IPS-NIHi11 (cell line): Measurements from ENCODE around the gene FAM53C.
A peak's percentile ranks its signal among the peaks of the same experiment; 100 is the strongest.
"Not testable (repeated sequence)": the region's sequence is repeated elsewhere in the genome, so short reads cannot be mapped to it uniquely, and the experiment has no call there.

Experiments used
- DNase-seq: peaks from one replicate; pipeline ENCODE4 v3.0.0; 2012; ENCODE audit warnings: mixed read lengths, low spot score

Gene FAM53C

DNA sequence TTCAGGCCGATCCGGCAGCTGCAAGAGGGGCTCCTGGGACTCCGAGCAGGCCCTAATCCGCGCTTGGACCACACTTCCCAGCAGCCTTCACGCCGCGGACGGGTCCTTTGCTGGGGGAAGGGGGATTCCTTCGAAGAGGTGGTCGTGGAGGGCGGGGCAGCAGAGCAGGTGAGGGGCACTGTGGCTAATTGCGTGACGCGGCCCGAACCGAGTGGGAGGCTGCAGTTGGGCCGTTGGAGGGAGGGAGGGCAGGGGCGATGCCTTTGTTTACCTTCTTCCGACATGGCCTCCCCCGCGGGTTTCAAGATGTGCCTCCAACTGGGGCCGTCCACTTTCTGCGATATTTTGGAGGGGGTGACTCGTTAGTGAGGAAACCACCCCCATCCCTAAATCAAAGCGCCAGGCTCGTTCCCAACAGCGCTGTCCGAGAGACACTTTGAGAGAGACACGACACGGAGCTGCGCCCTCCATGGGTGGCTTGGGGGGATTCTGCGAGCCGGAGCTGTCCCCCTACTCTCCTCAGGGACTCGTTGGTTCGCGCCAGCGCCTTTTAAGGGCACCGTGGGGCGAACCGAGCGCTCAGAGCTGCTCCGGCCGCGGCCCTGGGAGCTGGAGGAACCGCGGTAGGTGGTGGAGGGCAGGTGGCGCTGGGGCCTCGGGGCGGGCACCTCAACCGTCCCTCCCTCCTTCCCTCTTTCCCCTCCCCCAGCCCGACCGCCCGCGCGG, at the start of gene FAM53C:
FAM53C (plus strand) TSS at position 582 of the 726 bp plus-strand sequence. CDS start 3,070 bp downstream, outside the sequence.
- peak; percentile 91 for DNase-seq

DNA sequence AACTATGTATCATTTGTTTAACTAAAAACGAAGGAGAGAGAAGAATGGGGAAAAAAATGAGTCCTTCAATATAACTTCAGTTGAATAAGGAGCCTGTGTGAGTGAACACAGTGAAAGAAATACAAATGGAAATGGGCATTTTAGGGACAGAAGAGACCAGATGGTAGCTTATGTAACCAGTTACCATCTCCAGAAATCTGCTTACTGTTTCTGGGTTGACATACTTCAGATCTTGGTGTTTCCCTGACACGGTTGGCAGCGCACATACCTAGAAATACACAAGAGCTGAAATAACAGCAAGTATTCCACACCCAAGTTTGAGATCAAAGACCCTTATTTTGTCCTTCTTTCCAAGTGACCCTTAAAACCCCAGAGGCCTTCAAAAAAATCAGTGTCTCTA, 48.8 kb upstream of the FAM53C start:
- DNase-seq, result no peak

DNA sequence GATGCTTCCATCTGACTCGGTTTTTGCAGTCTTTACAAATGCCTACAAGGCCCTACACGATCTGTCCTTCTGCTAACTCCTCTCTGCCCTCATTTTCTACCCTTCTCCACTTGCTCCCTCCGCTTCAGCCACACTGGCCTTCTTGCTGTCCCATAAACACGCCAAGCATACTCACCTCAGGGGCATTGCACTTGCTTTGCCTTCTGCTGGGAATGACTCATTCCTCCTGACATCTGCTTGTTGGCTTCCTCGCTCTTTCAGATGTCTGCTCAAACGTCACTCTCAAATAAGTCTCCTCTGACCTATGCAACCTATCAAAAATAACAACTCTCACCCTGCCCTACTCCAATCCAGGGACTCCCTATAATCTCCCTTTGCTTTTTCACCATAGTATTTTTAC, 34.7 kb upstream of the FAM53C start:
- DNase-seq, result no peak

DNA sequence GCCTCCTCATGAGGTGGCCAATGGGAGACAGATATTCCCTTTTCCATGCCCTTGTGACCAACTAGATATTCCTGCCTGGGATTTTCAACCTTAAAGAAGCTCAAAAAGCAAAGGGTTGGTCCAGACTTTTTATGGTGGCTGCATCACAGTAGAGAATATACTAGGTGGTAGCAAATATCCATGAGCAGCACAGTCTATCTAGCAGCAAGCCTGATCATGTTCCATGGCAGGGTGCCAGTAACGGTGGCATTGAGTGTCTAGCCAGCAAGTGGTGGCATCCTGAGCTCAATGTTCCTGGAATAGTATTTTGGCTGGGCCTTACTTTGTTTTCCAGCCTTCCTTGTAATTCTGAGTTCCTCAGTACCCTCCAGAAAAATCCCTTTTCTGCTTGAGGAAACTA, 32.3 kb upstream of the FAM53C start:
- no peak for DNase-seq

DNA sequence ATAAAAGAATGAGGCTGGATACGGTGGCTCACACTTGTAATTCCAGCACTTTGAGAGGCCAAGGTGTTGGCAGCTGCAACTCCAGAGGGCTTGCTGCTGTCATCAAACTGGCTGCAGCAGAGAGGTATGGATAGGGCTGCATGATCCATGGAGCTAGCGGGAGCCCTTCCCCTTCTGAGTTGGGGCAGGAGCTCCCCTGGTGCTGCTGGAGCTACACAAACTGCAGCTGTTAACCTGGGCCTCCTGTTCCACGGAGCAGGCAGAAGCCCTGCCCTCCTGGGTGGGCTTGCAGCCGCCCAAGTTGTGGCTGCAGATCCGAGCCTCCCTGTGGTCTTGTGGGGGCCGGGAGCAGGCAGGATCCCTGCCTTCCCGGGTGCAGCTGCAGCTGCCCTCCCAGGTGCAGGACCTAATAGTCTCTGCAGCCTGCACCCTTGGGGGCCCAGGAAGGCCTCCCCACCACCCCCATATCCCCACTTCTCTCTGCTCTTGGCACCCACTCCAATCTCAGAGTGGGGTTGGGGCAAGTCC, 22.3 kb upstream of the FAM53C start:
- no peak for DNase-seq

DNA sequence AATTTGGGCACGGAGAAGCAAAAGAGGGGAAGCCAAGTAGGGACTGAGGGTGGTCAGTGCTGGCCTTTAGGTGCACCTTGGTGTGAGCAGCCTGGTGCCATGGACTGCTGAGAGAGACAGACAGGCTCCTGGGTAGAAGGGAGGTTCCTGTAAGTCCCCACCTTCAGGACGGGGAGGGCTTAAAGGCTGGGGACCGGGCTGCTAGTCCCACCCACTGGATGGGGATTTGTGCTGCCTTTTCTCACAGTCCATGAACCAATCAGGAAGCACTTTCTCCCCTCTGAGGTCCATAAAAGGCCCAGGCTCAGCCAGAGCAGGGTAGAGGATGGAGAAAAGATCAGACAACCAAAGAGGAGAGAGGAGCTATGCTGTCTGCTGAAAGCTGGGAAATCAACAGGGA, 21.7 kb upstream of the FAM53C start:
- DNase-seq, result no peak

DNA sequence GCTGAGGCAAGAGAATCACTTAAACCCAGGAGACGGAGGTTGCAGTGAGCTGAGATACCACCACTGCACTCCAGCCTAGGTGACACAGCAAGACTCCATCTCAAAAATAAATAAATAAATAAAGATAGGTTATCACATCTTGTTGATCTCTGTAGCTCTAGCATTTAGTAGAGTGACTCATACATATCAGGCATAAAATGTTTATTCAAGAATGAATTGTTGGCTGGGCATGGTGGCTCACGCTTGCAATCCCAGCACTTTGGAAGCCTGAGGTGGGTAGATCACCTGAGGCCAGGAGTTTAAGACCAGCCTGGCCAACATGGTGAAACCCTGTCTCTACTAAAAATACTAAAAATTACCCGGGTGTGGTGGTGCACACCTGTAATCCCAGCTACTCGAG, 19.9 kb upstream of the FAM53C start:
- DNase-seq, result not testable (repeated sequence)

DNA sequence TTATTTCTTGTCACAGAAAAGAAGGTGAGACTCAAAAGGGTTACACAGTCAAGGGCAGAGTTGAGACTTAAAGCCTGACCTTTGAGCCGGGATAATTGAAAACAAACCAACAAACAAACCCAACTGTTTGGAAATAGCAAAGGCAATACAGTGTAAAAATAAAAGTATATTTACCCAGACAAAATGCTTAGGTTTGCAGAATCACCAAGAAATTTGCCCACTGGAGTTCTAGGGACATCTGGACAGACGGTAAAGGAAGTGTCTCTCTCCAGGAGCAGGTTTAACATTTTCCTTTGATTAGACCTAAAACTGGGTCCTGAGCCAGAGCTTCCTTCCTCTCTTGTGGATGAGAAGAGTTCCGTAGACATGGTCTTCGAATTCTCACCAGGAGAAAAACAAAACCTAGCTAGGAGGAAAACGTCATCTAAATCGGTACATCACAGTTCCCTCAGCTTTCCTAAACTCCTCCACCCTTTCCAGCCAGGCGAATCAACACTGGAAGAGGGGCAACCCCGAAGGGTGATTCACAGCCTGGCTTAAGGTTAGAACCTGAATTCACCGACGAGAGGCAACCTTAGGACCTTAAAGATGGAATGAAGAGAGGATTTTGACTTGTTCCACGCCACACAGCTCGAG, 7.1 kb upstream of the FAM53C start:
- DNase-seq, result no peak

DNA sequence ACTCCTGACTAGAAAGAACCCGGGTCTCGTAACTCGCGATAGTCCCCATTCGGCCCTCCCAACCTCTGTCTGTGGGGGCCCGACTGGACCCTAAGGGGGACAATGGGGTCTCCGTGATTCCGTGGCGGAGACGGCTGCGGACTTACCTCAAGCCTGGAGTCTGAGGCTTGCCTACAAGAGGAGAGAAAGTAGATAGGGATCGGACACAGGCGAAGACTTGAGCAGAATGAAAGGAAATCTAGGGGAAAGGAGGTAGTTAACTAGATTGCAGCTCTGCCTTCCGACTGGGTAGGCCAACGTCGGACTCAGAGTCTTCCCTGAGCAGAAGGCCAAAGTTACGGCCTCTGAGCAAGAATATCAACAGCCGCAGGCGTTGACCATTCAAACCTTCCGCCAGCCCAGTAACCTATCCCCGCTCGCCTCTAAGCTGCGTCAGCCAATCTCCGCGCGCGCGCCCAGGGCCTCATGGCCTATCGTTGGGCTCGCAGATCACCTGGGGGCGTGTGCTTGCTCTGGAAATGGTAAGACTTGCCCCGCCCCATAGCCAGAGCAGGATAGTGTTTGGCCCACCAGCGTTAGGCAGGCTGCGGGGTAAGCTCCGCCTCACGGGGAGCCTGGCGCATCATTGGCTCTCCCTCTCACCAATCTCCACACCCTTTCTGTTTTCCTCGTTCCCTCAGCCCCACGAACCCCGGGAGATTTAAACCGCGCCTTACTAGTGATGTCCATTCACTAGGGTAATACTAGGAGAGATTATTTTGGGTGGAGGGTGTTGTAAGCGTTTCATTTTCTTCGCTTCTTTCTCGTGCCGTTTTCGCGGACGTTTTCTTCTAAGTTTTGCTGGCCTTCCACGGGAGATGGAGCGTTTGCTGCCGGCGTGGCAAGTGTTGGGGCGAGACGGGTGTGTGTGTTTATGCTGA, 6.4 kb upstream of the FAM53C start, which contains the start of gene CDC25C:
CDC25C (minus strand) TSS at position 356 of the 920 bp plus-strand sequence. CDS start 624 bp downstream, outside the sequence.
- DNase-seq, result peak; percentile 97

DNA sequence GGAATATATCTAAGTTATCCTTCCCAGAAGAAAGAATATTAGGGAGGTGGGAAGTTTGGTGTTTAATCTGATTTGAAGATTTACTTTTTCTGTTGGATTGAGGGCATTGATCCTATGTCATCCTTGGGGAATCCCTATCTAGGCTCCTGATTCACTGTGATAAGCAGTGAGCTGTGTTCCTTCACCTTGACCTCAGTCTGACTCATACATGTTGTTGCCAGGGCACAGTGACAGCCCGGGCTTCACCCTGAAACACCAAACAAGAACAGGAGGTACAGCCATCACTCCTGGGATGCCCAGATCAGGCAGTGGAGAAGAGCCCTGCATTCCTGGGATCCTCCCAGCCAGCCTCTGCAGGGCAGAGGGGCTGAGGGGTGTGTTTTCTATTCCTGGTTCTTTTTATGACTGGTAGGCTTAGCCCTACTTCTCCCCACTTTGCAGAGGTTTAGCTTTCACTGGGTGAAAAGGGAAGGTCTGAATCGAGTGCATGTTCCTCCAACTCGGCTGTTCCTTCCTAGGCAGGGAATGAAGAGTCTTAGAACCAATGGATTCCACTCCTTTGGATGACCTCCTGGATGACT, 3.1 kb upstream of the FAM53C start:
- no peak for DNase-seq

DNA sequence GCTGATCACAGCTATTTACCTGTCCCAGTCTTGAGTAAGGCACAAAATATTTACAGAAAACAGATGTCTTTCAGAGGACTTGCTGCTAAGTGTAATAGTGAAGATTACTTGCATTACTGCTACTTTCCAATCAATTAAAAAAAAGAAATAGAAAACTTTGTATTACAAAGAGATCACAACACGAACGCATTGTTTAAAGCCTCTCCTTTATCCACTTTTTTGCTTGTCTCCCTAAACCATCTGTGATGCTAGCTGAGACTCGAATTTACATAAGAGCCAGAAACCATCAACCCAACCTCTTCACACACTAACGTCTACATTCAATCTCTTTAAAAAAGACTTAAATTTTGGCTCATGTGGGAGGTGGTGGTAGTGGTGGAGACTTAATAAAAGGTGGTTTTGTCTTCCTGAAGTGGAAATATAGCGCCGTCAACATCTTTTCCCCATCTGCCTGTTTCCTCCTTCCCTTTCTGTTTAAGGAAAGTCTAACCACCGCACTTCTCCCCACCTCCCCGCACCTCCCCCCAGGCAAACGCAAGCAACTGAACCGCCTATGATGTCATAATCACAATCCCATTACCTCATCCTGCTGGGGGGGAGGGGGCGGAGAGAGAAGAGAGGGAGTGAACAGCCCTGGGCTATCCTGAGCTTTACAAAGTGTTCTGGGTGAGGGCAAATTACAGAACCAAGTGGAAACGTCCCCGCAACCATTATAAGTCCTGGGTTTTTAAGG, 948 bp upstream of the FAM53C start:
- DNase-seq, result peak; percentile 78

DNA sequence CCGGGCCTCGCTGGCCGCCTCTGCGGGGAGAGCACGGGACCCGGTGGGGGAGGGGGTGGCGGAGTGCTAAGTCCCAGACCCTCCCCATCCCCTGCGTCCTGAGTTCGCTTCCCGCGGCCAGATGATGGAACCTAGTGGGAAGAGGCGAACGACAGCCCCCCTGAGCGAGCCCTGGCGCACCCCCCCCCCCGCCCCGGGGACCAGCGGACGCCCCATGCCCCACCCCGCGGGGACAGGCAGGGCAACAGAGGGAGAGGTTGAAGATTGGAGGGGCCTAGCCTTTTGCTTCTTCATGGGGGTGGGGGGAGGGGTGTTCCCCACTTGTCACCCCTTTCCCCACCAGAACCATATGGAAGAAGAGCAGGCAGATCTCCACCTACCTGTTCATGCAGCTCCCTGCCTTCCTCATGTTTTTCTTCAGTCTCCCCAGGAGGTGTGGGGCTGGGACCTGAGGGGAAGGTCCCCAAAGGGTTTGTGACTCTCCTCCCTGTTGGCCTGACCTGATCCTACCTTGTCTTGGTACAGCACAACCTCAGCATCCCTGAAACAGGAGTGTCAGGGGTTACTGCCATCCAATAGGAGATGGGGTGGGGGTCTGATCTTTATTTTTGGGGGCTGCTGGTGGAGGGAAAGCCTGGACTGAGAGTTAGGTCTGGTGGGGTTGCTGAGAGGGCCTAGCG, 485 bp downstream of the FAM53C start:
- no peak for DNase-seq

DNA sequence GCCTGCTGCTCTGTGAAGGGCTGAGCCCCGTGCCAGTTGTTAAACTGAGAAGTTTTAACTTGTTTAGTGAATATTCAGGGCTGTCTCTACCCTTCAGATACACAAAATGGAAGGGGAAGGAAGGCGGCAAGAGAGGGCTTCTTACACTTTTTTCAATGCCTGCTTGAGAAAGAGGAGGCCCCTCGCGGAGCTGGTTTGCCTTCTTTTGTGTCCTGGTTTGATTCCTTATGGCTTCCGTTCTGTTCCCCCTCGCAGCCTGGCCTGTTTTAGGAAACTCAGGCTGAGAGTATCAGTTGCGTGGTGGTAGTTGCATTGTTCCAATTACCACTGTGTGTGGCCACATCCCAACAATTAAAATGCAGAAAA, 1.0 kb downstream of the FAM53C start:
- DNase-seq, result peak; percentile 15

DNA sequence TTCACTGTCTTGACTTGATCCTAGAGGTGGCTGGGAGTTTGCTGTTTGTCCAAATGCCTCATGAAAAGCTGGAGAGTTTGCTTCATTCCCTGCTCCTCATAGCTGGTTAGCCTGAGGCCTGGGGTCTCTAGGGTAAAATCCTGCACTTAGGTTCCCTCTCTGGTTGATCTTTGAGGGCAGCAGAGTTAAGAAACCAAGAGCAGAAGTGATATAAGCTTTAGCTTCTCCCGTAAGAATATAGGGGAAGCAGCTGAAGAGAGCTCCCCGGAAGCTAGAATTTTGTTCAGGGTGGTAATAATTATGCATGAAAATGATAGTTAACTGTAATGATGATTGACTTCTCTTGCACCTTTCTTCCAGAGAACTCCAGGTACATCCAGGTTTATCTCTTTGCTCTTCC, 1.4 kb downstream of the FAM53C start:
- no peak for DNase-seq

DNA sequence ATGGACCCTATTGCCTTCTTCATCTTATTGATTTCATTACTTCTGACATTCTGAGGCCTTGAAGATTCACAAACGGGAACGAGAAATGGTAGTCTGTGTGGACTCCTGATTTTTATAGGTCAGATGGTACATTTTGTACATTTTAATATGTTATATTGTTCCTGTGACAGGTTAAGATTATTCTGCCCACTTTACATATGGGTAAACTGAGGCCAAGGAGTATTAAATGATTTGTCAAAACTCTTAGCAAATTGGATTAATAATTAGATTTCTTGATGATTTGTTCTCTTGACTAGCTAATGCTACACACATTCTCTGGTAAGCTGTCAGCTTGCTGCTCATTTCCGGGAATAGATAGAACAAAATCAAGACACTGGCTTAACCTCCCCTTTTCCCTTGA, 1.9 kb downstream of the FAM53C start:
- no peak for DNase-seq

DNA sequence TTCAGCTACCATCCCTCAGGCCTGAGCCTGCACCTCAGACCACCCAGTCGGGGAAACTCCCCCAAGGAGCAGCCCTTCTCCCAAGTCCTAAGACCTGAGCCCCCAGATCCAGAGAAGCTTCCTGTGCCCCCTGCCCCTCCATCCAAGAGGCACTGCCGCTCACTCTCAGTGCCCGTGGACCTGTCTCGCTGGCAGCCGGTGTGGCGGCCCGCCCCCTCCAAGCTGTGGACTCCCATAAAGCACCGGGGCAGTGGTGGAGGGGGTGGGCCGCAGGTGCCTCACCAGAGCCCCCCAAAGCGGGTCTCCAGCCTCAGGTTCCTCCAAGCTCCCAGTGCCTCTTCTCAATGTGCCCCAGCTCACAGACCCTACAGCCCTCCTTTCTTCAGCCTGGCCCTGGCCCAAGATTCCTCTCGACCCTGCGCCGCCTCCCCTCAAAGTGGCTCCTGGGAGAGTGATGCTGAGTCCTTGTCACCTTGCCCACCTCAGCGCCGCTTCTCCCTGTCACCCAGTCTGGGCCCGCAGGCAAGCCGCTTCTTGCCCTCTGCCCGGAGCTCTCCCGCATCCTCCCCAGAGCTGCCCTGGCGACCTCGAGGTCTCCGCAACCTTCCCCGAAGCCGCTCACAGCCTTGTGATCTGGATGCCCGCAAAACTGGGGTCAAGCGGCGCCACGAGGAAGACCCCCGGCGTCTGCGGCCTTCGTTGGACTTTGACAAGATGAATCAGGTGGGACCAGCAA, 7.0 kb downstream of the FAM53C start:
- DNase-seq, result no peak

DNA sequence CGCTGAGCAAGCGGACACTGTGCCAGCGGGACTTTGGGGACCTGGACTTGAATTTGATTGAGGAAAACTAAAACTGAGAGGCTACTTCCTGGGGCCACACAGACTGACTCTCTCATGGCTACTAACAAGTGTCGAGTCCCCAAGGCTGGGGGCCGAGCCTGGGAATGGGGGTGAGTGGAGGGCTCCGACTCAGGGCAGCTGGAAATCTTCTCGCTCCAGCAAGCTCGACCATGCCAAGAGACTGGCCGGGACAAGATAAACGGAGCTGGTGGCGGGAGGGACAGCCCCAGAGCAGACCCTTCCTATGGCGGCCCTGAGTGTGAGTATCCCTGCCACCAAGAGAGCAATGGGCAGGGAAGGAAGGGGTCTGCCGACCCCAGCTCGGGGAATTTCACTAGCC, 8.8 kb downstream of the FAM53C start:
- no peak for DNase-seq

DNA sequence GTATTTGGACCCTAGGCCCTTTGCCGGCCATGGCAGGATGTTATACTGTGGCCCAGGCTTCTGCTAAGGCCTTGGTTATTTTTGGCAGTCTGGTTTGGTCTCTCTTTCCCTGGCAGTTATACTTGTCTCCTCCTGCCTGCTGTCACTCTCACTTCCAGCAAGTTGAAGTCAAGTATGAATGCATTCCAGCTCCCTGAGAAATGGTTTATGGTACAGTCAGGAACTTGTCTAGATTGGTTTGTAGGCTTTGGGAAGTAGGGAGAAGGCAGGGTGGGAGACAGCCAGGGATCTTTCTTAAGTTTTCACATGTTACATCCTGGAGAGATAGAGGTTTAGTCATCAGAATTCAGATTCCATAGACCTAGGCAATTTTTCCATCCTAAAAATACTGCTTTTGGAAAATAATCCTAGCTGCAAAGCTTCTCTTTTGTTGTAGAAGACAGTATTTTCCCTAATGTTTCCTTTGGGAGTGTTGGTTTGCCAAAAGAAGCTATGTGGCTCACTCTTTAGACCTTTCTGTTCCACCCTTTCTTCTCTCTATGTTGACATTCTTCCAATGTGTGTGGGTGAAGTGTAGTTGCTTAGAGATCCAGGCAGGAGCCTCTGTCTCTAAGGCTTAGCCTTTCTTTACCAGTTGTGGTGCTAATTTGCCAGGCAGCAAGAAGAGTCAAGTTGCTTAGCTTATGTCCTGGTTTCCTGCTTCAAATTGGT, 11.9 kb downstream of the FAM53C start:
- no peak for DNase-seq

DNA sequence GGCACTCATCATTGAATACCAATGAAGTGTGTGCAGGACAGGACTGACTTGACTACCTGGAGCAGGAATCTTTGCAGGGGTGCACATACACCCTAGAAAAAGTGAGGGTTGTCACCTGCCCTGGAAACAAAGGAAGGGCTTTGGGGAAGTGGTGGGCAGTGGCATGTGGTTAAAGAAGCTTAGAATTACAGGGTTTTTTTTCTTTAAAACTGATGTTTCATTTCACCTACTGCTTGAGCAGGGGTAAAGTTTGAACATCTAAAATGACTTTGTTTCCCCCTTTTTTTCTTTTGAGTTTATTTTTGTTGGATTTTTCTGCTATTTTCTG, 12.5 kb downstream of the FAM53C start:
- DNase-seq, result no peak

DNA sequence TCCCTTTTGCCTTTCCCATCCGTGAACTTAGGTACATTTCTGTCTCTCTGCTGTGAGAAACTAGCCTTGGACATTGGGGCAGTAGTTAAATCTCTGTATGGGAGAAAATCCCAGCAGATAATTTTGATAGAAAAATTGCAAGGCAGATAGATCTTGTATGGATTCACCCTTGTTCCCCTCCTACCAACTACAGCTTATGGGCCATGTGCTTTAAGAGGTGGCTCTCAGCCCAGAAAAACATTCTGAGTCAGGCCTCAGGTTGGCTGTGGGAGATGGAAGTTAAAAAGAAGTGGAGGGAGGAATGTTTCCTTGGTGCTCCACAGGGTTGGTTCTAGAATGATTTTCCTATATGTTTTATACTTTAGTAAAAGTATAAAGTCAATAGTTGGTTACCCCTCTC, 13.0 kb downstream of the FAM53C start:
- DNase-seq, result no peak
